CD4-positive, CD25-positive, alpha-beta regulatory T cell (primary cell): ENCODE measurements around the gene BBS12. TPM values are rescaled to one million over a fixed set of nuclear protein-coding genes. Genes with fewer than 3 reads are reported as not detected.

Experiments used
- ATAC-seq, 2 donors: fragments of 150-1000 bp; cut with Tn5 transposase; one replicate each; pipeline ENCODE4 v1.10.0; 2021; ENCODE audit warnings: low read depth in 2 of 2, moderate number of reproducible peaks in 2 of 2, moderate library complexity in 1 of 2
- DNase-seq, 3 donors: peaks; one replicate each; pipeline versions ENCODE4 v3.0.0 to v3.0.0-alpha.2; 2012 to 2022; ENCODE audit warnings: mixed read lengths in 1 of 3
- H3K27ac ChIP-seq: one replicate; pipeline ENCODE4 v1.7.0; 2013; ENCODE audit warnings: mild to moderate bottlenecking, low read length; ENCODE audit not compliant: insufficient read depth, poor library complexity, severe bottlenecking
- H3K27me3 ChIP-seq: one replicate; pipeline ENCODE4 v1.7.0; 2013; ENCODE audit warnings: low read length; ENCODE audit not compliant: control insufficient read depth, insufficient read depth
- H3K36me3 ChIP-seq: one replicate; pipeline ENCODE4 v1.7.0; 2013; ENCODE audit warnings: mild to moderate bottlenecking, low read length, moderate library complexity; ENCODE audit not compliant: control insufficient read depth, insufficient read depth
- H3K4me1 ChIP-seq: 2 replicates; pipeline ENCODE4 v1.7.0; 2013; ENCODE audit warnings: mild to moderate bottlenecking, low read length; ENCODE audit not compliant: insufficient read depth, control insufficient read depth, poor library complexity, severe bottlenecking
- H3K4me3 ChIP-seq: one replicate; pipeline ENCODE4 v1.7.0; 2013; ENCODE audit warnings: low read depth, mild to moderate bottlenecking, low read length, moderate library complexity
- H3K9me3 ChIP-seq, 2 experiments: 1 replicate in 1 of 2; 2 replicates in 1 of 2; pipeline ENCODE4 v1.7.0; 2013; ENCODE audit warnings: low read length in 2 of 2, mild to moderate bottlenecking in 1 of 2, moderate library complexity in 1 of 2; ENCODE audit not compliant: control insufficient read depth in 2 of 2
- H3K27ac Mint-ChIP-seq, 3 donors: one replicate each; pipeline ENCODE4 v1.8.0; 2020 to 2022; ENCODE audit warnings: mild to moderate bottlenecking in 3 of 3, mixed read lengths in 3 of 3, moderate library complexity in 2 of 3
- H3K27me3 Mint-ChIP-seq: one replicate; pipeline ENCODE4 v1.8.0; 2022; ENCODE audit warnings: mild to moderate bottlenecking, mixed read lengths
- H3K36me3 Mint-ChIP-seq: one replicate; pipeline ENCODE4 v1.8.0; 2020; ENCODE audit warnings: mixed read lengths
- H3K4me1 Mint-ChIP-seq, 4 donors: one replicate each; pipeline ENCODE4 v1.8.0; 2020 to 2022; ENCODE audit warnings: mixed read lengths in 4 of 4, mild to moderate bottlenecking in 1 of 4
- H3K4me3 Mint-ChIP-seq, 4 donors: one replicate each; pipeline ENCODE4 v1.8.0; 2020 to 2022; ENCODE audit warnings: mild to moderate bottlenecking in 4 of 4, mixed read lengths in 4 of 4, moderate library complexity in 3 of 4
- H3K9me3 Mint-ChIP-seq, 7 donors: one replicate each; pipeline ENCODE4 v1.8.0; 2020 to 2022; ENCODE audit warnings: mixed read lengths in 7 of 7, mild to moderate bottlenecking in 3 of 7, moderate library complexity in 2 of 7
- polyA plus RNA-seq, 4 donors: library from polyadenylated mRNA; unstranded; fragments of 300-500 nt; fragmentation: Illumina TruSeq; gene quantifications; one replicate each; pipeline ENCODE4 v1.2.3, GENCODE V29; 2021
- total RNA-seq: library from RNA; stranded (reverse); gene quantifications from one replicate; pipeline ENCODE4 v1.2.3, GENCODE V29; 2022

The BBS12 gene
- total and polyA plus RNA-seq, 5 donors from 2014 or later: 1.2 to 2.8 (median 1.7) TPM

DNA sequence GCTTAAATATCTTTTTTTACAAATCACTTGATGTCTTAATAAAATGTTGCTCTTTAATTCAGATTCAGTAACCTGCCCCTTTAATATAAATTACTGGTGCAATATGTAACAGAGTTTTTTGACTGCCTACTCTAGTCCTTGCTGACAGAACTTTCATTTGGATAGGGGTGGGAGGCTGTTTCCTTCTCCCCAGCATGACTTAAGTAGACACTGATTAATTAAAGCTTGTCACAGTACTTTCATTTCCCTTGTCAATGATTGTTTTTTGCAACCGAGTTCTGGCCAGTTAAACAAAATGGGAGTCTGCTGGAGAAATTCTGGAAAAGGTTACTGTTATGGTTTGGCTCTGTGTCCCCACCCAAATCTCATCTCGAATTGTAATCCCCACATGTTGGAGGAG is 37.3 kb upstream of the BBS12 start:
- Mint-ChIP-seq H3K36me3 (no peaks in the 10 kb centered on the region), H3K9me3 (peaks cover 0 to 1% (median 0%) of the 10 kb centered on the region in 7 donors), H3K27ac (peak overlapping the region in 1 of 3 donors; percentile 6), H3K4me1 (no peaks in the 10 kb centered on the region), H3K27me3 (peaks cover 30% of the 10 kb centered on the region), H3K4me3 (no peak overlapping the region)
- DNase-seq: no peak
- Histone ChIP-seq H3K27me3 (peaks cover 7% of the 10 kb centered on the region), H3K36me3 (no peaks in the 10 kb centered on the region), H3K4me1 (no peaks in the 10 kb centered on the region), H3K27ac (no peak overlapping the region), H3K9me3 (no peaks in the 10 kb centered on the region), H3K4me3 (no peak overlapping the region)
- no peak for ATAC-seq

- Mint-ChIP-seq H3K9me3 (peaks cover 0 to 4% (median 0%) of the 10 kb centered on the region in 7 donors), H3K27ac (no peak overlapping the region), H3K4me1 (peaks cover 0 to 4% (median 0%) of the 10 kb centered on the region in 4 donors), H3K36me3 (no peaks in the 10 kb centered on the region), H3K27me3 (peaks cover 14% of the 10 kb centered on the region), H3K4me3 (no peak overlapping the region)
- no peak overlapping the region for H3K27ac ChIP-seq
- H3K27me3 ChIP-seq: peaks cover 3% of the 10 kb centered on the region
- ATAC-seq (no peak), DNase-seq (no peak)
- H3K36me3 ChIP-seq: no peaks in the 10 kb centered on the region
- H3K4me3 ChIP-seq: no peak overlapping the region
- no peaks in the 10 kb centered on the region for H3K4me1 ChIP-seq
- no peaks in the 10 kb centered on the region for H3K9me3 ChIP-seq
These were observed 32.3 kb upstream of the BBS12 start for GRCh38 chr4:122700178-122700725.

- Mint-ChIP-seq H3K4me1 (peaks cover 0 to 4% (median 0%) of the 10 kb centered on the region in 4 donors), H3K9me3 (peaks cover 0 to 4% (median 0%) of the 10 kb centered on the region in 7 donors), H3K27ac (no peak overlapping the region), H3K4me3 (no peak overlapping the region), H3K27me3 (peaks cover 7% of the 10 kb centered on the region), H3K36me3 (no peaks in the 10 kb centered on the region)
- Histone ChIP-seq H3K27ac (no peak overlapping the region), H3K27me3 (no peaks in the 10 kb centered on the region), H3K9me3 (no peaks in the 10 kb centered on the region), H3K36me3 (no peaks in the 10 kb centered on the region), H3K4me3 (no peak overlapping the region), H3K4me1 (no peaks in the 10 kb centered on the region)
- ATAC-seq: no peak
- DNase-seq: peak in 1 of 3 donors; percentile 11
These were observed 31.4 kb upstream of the BBS12 start for GRCh38 chr4:122701061-122701460.

GRCh38 chr4:122701965-122702364 is 30.5 kb upstream of the BBS12 start:
- H3K36me3 Mint-ChIP-seq: no peaks in the 10 kb centered on the region
- H3K27ac Mint-ChIP-seq: no peak overlapping the region
- no peaks in the 10 kb centered on the region for H3K27me3 ChIP-seq
- H3K9me3 ChIP-seq: no peaks in the 10 kb centered on the region
- no peak overlapping the region for H3K4me3 ChIP-seq
- peaks cover 0 to 4% (median 0%) of the 10 kb centered on the region in 7 donors for H3K9me3 Mint-ChIP-seq
- peaks cover 0 to 4% (median 0%) of the 10 kb centered on the region in 4 donors for H3K4me1 Mint-ChIP-seq
- ATAC-seq (no peak), DNase-seq (no peak)
- H3K4me3 Mint-ChIP-seq: no peak overlapping the region
- no peaks in the 10 kb centered on the region for H3K4me1 ChIP-seq
- H3K36me3 ChIP-seq: no peaks in the 10 kb centered on the region
- peaks cover 7% of the 10 kb centered on the region for H3K27me3 Mint-ChIP-seq
- H3K27ac ChIP-seq: no peak overlapping the region

GRCh38 chr4:122702939-122703338 is 29.6 kb upstream of the BBS12 start:
- H3K27ac ChIP-seq: no peak overlapping the region
- H3K27me3 ChIP-seq: no peaks in the 10 kb centered on the region
- no peak overlapping the region for H3K4me3 ChIP-seq
- no peaks in the 10 kb centered on the region for H3K36me3 ChIP-seq
- H3K9me3 Mint-ChIP-seq: peaks cover 0 to 3% (median 0%) of the 10 kb centered on the region in 7 donors
- H3K27me3 Mint-ChIP-seq: peaks cover 1% of the 10 kb centered on the region
- no peak overlapping the region for H3K4me3 Mint-ChIP-seq
- ATAC-seq (no peak), DNase-seq (no peak)
- no peaks in the 10 kb centered on the region for H3K9me3 ChIP-seq
- peaks cover 0 to 4% (median 0%) of the 10 kb centered on the region in 4 donors for H3K4me1 Mint-ChIP-seq
- H3K4me1 ChIP-seq: no peaks in the 10 kb centered on the region
- H3K36me3 Mint-ChIP-seq: no peaks in the 10 kb centered on the region
- no peak overlapping the region for H3K27ac Mint-ChIP-seq

- Mint-ChIP-seq H3K4me1 (peaks cover 0 to 4% (median 0%) of the 10 kb centered on the region in 4 donors), H3K27ac (no peak overlapping the region), H3K27me3 (no peaks in the 10 kb centered on the region), H3K4me3 (no peak overlapping the region), H3K9me3 (peaks cover 0 to 3% (median 0%) of the 10 kb centered on the region in 7 donors), H3K36me3 (no peaks in the 10 kb centered on the region)
- Histone ChIP-seq H3K4me1 (no peaks in the 10 kb centered on the region), H3K4me3 (no peak overlapping the region), H3K27ac (no peak overlapping the region), H3K9me3 (no peaks in the 10 kb centered on the region), H3K36me3 (no peaks in the 10 kb centered on the region), H3K27me3 (no peaks in the 10 kb centered on the region)
- no peak for ATAC-seq
- no peak for DNase-seq
These were observed 28.6 kb upstream of the BBS12 start for GRCh38 chr4:122703868-122704267.

DNA sequence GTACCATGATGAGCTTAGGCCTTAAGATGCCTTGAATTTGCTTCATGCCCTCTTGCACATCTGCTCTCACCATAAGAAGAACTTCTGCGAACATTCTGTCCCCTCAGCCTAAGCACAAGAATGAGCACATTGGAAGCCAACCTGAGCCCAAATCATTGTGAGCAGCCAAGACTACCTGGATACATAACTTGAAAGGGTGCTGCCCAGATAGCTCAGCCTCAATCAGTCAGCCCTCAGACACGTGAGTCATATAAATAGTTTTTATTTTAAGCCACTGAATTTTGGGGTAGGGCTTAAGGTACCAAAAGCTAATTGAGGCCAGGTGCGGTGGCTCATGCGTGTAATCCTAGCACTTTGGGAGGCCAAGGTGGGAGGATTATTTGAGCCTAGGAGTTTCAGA is 27.5 kb upstream of the BBS12 start:
- Mint-ChIP-seq H3K27ac (no peak overlapping the region), H3K27me3 (peaks cover under 1% of the 10 kb centered on the region), H3K36me3 (no peaks in the 10 kb centered on the region), H3K4me3 (no peak overlapping the region), H3K4me1 (peaks cover 0 to 4% (median 0%) of the 10 kb centered on the region in 4 donors), H3K9me3 (peaks cover 0 to 3% (median 0%) of the 10 kb centered on the region in 7 donors)
- ATAC-seq (no peak), DNase-seq (no peak)
- no peaks in the 10 kb centered on the region for H3K9me3 ChIP-seq
- no peak overlapping the region for H3K4me3 ChIP-seq
- H3K27me3 ChIP-seq: peaks cover 1% of the 10 kb centered on the region
- H3K27ac ChIP-seq: no peak overlapping the region
- H3K36me3 ChIP-seq: no peaks in the 10 kb centered on the region
- H3K4me1 ChIP-seq: no peaks in the 10 kb centered on the region

GRCh38 chr4:122705547-122706117 is 26.9 kb upstream of the BBS12 start:
- Mint-ChIP-seq H3K36me3 (no peaks in the 10 kb centered on the region), H3K27me3 (peaks cover 5% of the 10 kb centered on the region), H3K27ac (no peak overlapping the region), H3K4me1 (peaks cover 0 to 4% (median 0%) of the 10 kb centered on the region in 4 donors), H3K4me3 (no peak overlapping the region), H3K9me3 (peaks cover 0 to 3% (median 0%) of the 10 kb centered on the region in 7 donors)
- Histone ChIP-seq H3K36me3 (no peaks in the 10 kb centered on the region), H3K4me3 (no peak overlapping the region), H3K9me3 (no peaks in the 10 kb centered on the region), H3K27ac (no peak overlapping the region), H3K4me1 (no peaks in the 10 kb centered on the region), H3K27me3 (peaks cover 4% of the 10 kb centered on the region)
- DNase-seq (no peak), ATAC-seq (no peak)
